ENCODE data around the gene SURF2. TPM values are rescaled to one million over a fixed set of nuclear protein-coding genes. Genes with fewer than 3 reads are reported as not detected.
A peak's percentile ranks its signal among the peaks of the same experiment; 100 is the strongest.

Gene SURF2
- total and polyA plus RNA-seq, 9 of the 15 experiments (the other 6 are each of a cell fraction or from before 2014, with no cell fraction given): 5.5 to 82.5 (median 21.3) TPM

GRCh38 chr9:133375724-133376654 is 19.6 kb downstream of the SURF2 start, which contains the start of the genes STKLD1 and SURF4 (continued):
- peak; percentile 53; the same call in 1 of the 2 replicates for TF ChIP-seq FOXM1 (IDR thresholded peaks at IDR 0.05; ENCODE audit: low read depth)
- TF ChIP-seq FOXM1 (CRISPR knock-in tag; IDR thresholded peaks at IDR 0.05; ENCODE audit: low read depth): no peak
- TF ChIP-seq BACH1 (tag; IDR thresholded peaks at IDR 0.05): no peak
- TF ChIP-seq NBN (IDR thresholded peaks at IDR 0.05; ENCODE audit: low read depth): no peak
- peak; percentile 95 for TF ChIP-seq CTBP1 (IDR thresholded peaks at IDR 0.05; ENCODE audit: borderline replicate concordance)
- TF ChIP-seq GABPB2 (CRISPR knock-in tag; conservative IDR thresholded peaks at IDR 0.05): no peak
- peak; percentile 85 for TF ChIP-seq VEZF1 (CRISPR knock-in tag; IDR thresholded peaks at IDR 0.05)
- no peak for TF ChIP-seq ZZZ3 (IDR thresholded peaks at IDR 0.05)
- no peak for TF ChIP-seq CAMTA2 (CRISPR knock-in tag; conservative IDR thresholded peaks at IDR 0.05)
- TF ChIP-seq SIN3A (IDR thresholded peaks at IDR 0.05; ENCODE audit: borderline replicate concordance in 2 of 2, control insufficient read depth in 1 of 2, low read depth in 2 of 2, low read length in 2 of 2): peak; percentile 46 to 56; a peak in 2 of 4 replicates
- peak; percentile 62; the same call in 1 of the 2 replicates for TF ChIP-seq GABPB1 (CRISPR knock-in tag; IDR thresholded peaks at IDR 0.05)
- no peak for TF ChIP-seq ZNF75A (CRISPR knock-in tag; IDR thresholded peaks at IDR 0.05)
- TF ChIP-seq, protein P1, sequence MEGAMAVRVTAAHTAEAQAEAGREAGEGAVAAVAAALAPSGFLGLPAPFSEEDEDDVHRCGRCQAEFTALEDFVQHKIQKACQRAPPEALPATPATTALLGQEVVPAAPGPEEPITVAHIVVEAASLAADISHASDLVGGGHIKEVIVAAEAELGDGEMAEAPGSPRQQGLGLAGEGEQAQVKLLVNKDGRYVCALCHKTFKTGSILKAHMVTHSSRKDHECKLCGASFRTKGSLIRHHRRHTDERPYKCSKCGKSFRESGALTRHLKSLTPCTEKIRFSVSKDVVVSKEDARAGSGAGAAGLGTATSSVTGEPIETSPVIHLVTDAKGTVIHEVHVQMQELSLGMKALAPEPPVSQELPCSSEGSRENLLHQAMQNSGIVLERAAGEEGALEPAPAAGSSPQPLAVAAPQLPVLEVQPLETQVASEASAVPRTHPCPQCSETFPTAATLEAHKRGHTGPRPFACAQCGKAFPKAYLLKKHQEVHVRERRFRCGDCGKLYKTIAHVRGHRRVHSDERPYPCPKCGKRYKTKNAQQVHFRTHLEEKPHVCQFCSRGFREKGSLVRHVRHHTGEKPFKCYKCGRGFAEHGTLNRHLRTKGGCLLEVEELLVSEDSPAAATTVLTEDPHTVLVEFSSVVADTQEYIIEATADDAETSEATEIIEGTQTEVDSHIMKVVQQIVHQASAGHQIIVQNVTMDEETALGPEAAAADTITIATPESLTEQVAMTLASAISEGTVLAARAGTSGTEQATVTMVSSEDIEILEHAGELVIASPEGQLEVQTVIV (CRISPR knock-in tag; IDR thresholded peaks at IDR 0.05; ENCODE audit: borderline replicate concordance): no peak
- peak; percentile 84; the same call in 1 of the 2 replicates for TF ChIP-seq TOE1 (IDR thresholded peaks at IDR 0.05; ENCODE audit: borderline replicate concordance)
- TF ChIP-seq TOE1 (CRISPR knock-in tag; IDR thresholded peaks at IDR 0.05; ENCODE audit: borderline replicate concordance, low read depth): no peak
- no peak; the same call in 1 of the 2 replicates for TF ChIP-seq LCOR (CRISPR knock-in tag; IDR thresholded peaks at IDR 0.05)
- no peak for TF ChIP-seq SLC30A9 (CRISPR knock-in tag; IDR thresholded peaks at IDR 0.05)
- TF ChIP-seq, protein P2, sequence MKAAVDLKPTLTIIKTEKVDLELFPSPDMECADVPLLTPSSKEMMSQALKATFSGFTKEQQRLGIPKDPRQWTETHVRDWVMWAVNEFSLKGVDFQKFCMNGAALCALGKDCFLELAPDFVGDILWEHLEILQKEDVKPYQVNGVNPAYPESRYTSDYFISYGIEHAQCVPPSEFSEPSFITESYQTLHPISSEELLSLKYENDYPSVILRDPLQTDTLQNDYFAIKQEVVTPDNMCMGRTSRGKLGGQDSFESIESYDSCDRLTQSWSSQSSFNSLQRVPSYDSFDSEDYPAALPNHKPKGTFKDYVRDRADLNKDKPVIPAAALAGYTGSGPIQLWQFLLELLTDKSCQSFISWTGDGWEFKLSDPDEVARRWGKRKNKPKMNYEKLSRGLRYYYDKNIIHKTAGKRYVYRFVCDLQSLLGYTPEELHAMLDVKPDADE (conservative IDR thresholded peaks at IDR 0.05; ENCODE audit: control insufficient read depth, low read depth, low read length): peak; percentile 88
- peak; percentile 59 to 82; a peak in 3 of 4 replicates for TF ChIP-seq NONO (IDR thresholded peaks at IDR 0.05; ENCODE audit: low read depth in 2 of 2, low read length in 1 of 2)
- TF ChIP-seq RBM22 (IDR thresholded peaks at IDR 0.05; ENCODE audit: low read depth, low read length, poor library complexity, severe bottlenecking): no peak
